ENCODE data around the gene SAMD9L.

Gene SAMD9L

DNA sequence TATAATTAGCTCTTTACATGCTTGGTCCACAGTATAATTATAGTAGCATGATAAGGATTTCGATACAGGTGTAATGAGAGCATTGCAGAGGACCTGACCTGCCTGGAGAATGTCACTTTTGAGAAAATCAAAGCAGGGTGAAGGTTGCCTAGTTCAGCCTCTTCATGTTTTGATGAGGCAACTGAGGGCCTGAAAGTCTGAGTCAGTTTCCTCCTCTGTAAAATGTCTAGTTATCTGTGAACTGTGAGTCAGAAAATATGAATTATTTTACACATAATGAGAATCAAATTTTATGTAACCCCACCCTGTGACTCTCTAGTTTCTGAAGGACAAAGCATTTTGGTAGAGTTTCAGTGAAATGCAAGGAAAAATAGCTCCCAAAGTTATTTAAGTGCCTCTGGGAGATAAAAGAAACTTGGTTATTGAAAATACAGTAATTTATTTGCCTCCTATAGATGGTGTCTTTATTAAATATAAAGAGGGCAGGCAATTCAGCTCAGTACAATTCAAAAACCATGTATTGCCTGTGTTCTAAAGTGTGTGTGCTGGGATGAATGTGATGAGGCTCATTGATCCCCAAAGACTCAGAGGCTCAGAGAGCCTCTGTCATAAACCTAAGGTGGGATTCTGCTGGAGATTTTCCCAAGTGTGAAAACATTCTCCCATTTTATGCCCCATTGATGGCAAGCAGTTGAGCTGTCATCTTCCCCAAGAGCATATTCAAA, 37.3 kb upstream of the SAMD9L start:
- no peak overlapping the region for H3K27ac ChIP-seq (ENCODE audit: low read length)
- H3K36me3 ChIP-seq (replicated peaks; ENCODE audit: low read depth, low read length), result no peaks in the 10 kb centered on the region
- H3K4me1 ChIP-seq (ENCODE audit: low read length), result 0 out of 2 replicates have a peak, but pooled peaks cover 4% of the 10 kb centered on the region
- H4K20me1 ChIP-seq (ENCODE audit: insufficient read depth, low read length), result no peaks in the 10 kb centered on the region
- H3K4me2 ChIP-seq (ENCODE audit: low read length), result no peak overlapping the region
- H3K79me2 ChIP-seq (ENCODE audit: low read length), result no peaks in the 10 kb centered on the region
- peaks cover 9% of the 10 kb centered on the region for H3K27me3 ChIP-seq (ENCODE audit: low read depth, low read length)
- H3K4me3 ChIP-seq (ENCODE audit: low read length), result no peak overlapping the region
- no peak overlapping the region for H2AFZ ChIP-seq (ENCODE audit: low read depth, low read length)
- TF ChIP-seq, protein P1, sequence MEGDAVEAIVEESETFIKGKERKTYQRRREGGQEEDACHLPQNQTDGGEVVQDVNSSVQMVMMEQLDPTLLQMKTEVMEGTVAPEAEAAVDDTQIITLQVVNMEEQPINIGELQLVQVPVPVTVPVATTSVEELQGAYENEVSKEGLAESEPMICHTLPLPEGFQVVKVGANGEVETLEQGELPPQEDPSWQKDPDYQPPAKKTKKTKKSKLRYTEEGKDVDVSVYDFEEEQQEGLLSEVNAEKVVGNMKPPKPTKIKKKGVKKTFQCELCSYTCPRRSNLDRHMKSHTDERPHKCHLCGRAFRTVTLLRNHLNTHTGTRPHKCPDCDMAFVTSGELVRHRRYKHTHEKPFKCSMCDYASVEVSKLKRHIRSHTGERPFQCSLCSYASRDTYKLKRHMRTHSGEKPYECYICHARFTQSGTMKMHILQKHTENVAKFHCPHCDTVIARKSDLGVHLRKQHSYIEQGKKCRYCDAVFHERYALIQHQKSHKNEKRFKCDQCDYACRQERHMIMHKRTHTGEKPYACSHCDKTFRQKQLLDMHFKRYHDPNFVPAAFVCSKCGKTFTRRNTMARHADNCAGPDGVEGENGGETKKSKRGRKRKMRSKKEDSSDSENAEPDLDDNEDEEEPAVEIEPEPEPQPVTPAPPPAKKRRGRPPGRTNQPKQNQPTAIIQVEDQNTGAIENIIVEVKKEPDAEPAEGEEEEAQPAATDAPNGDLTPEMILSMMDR (IDR thresholded peaks at IDR 0.05; ENCODE audit: low read depth, low read length), result no peak
- TF ChIP-seq EZH2phosphoT487 (IDR thresholded peaks at IDR 0.05; ENCODE audit: low read depth), result no peak
- H3K9ac ChIP-seq (ENCODE audit: low read length), result no peak overlapping the region
- no peaks in the 10 kb centered on the region for H3K9me3 ChIP-seq (ENCODE audit: insufficient read depth, low read length)

DNA sequence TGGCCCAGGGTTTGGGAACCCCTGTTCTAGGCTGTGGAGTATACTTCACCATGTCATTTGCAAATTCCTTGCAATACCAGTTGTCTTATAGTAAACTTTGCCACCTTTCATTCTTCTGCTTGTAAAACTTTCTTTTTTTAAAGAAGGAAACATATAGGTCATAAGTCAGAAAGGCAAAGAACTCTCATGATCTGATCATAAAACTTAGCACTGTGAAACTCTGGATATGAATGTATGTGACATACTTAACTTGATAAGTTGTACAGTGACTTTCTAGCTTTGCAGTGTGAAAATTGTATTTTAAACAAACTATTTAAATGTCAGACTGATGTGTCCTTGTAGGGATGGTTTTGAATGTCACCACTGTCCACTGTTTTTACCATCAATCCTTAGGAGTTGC, 31.0 kb upstream of the SAMD9L start:
- Histone ChIP-seq H3K36me3 (replicated peaks; ENCODE audit: low read depth, low read length) (no peaks in the 10 kb centered on the region), H3K4me1 (ENCODE audit: low read length) (peaks cover 10% of the 10 kb centered on the region), H3K79me2 (ENCODE audit: low read length) (no peaks in the 10 kb centered on the region), H2AFZ (ENCODE audit: low read depth, low read length) (peak overlapping the region; percentile 27; the same call in 1 of the 2 replicates), H4K20me1 (ENCODE audit: insufficient read depth, low read length) (no peaks in the 10 kb centered on the region), H3K27ac (ENCODE audit: low read length) (no peak overlapping the region), H3K4me3 (ENCODE audit: low read length) (no peak overlapping the region), H3K27me3 (ENCODE audit: low read depth, low read length) (no peaks in the 10 kb centered on the region), H3K9me3 (ENCODE audit: insufficient read depth, low read length) (no peaks in the 10 kb centered on the region), H3K9ac (ENCODE audit: low read length) (no peak overlapping the region), H3K4me2 (ENCODE audit: low read length) (no peak overlapping the region)
- TF ChIP-seq, protein P1 (IDR thresholded peaks at IDR 0.05; ENCODE audit: low read depth, low read length), result no peak

DNA sequence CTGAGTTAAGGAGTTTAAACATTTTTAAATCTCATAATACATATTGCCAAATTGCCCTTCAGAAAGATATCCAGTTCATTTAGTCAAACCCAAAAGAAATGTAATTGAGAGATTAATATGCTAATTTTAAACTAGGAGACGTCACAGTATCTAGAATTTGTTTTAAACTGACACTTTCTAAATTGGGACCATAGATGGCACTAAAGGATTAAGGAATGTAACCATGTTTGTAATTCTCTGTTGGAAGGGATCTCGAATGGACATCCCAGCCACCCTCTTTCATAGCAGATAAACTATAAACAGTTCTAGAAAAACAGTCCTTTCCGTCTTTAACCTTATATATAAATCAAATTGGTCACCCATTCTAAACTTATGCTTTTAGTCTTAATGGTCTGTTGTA, 30.0 kb upstream of the SAMD9L start:
- Histone ChIP-seq H3K79me2 (ENCODE audit: low read length) (no peaks in the 10 kb centered on the region), H3K27ac (ENCODE audit: low read length) (no peak overlapping the region), H3K36me3 (replicated peaks; ENCODE audit: low read depth, low read length) (no peaks in the 10 kb centered on the region), H3K9me3 (ENCODE audit: insufficient read depth, low read length) (no peaks in the 10 kb centered on the region), H3K9ac (ENCODE audit: low read length) (no peak overlapping the region), H3K27me3 (ENCODE audit: low read depth, low read length) (no peaks in the 10 kb centered on the region), H3K4me2 (ENCODE audit: low read length) (no peak overlapping the region), H4K20me1 (ENCODE audit: insufficient read depth, low read length) (no peaks in the 10 kb centered on the region), H3K4me1 (ENCODE audit: low read length) (peaks cover 10% of the 10 kb centered on the region), H3K4me3 (ENCODE audit: low read length) (no peak overlapping the region), H2AFZ (ENCODE audit: low read depth, low read length) (no peak overlapping the region)
- TF ChIP-seq, protein P1 (IDR thresholded peaks at IDR 0.05; ENCODE audit: low read depth, low read length), result peak; percentile 57
- TF ChIP-seq EZH2phosphoT487 (IDR thresholded peaks at IDR 0.05; ENCODE audit: low read depth), result no peak

- Histone ChIP-seq H4K20me1 (ENCODE audit: insufficient read depth, low read length) (no peaks in the 10 kb centered on the region), H3K79me2 (ENCODE audit: low read length) (no peaks in the 10 kb centered on the region), H3K27ac (ENCODE audit: low read length) (no peak overlapping the region), H3K4me2 (ENCODE audit: low read length) (no peak overlapping the region), H3K9me3 (ENCODE audit: insufficient read depth, low read length) (peaks cover 5% of the 10 kb centered on the region), H3K27me3 (ENCODE audit: low read depth, low read length) (no peaks in the 10 kb centered on the region), H3K4me1 (ENCODE audit: low read length) (peaks cover 10% of the 10 kb centered on the region), H3K4me3 (ENCODE audit: low read length) (no peak overlapping the region), H3K9ac (ENCODE audit: low read length) (no peak overlapping the region), H2AFZ (ENCODE audit: low read depth, low read length) (no peak overlapping the region), H3K36me3 (replicated peaks; ENCODE audit: low read depth, low read length) (peaks cover 4% of the 10 kb centered on the region)
- TF ChIP-seq, protein P1 (IDR thresholded peaks at IDR 0.05; ENCODE audit: low read depth, low read length), result no peak
- TF ChIP-seq EZH2phosphoT487 (IDR thresholded peaks at IDR 0.05; ENCODE audit: low read depth), result no peak
Observed at GRCh38 chr7:93176992-93177580, 28.9 kb upstream of the SAMD9L start.
